GM21723 (cell line): ENCODE data around the gene TNFRSF1A.

ENCODE experiments used
- ATAC-seq: cut with Tn5 transposase; IDR thresholded peaks from one replicate; pipeline ENCODE4 v1.9.1; 2021; ENCODE audit warnings: mild to moderate bottlenecking, moderate library complexity; ENCODE audit not compliant: unreplicated experiment

Gene TNFRSF1A

GRCh38 chr12:6324936-6325750 is 16.7 kb downstream of the TNFRSF1A start:
- ATAC-seq = no peak

GRCh38 chr12:6323995-6324711 is 17.7 kb downstream of the TNFRSF1A start:
- no peak for ATAC-seq

- ATAC-seq = peak; percentile 82
Measured at GRCh38 chr12:6323340-6323994, 18.4 kb downstream of the TNFRSF1A start.

- peak; percentile 44 for ATAC-seq
Measured at GRCh38 chr12:6322969-6323339, 18.9 kb downstream of the TNFRSF1A start.

- no peak for ATAC-seq
Measured at GRCh38 chr12:6322352-6322751, 19.5 kb downstream of the TNFRSF1A start.

GRCh38 chr12:6321905-6322304 is 20.0 kb downstream of the TNFRSF1A start:
- ATAC-seq = no peak

- ATAC-seq = no peak
Measured at GRCh38 chr12:6319446-6319845, 22.4 kb downstream of the TNFRSF1A start.

GRCh38 chr12:6318440-6318879 is 23.4 kb downstream of the TNFRSF1A start:
- ATAC-seq = no peak

- no peak for ATAC-seq
Measured at GRCh38 chr12:6317693-6318439, 24.0 kb downstream of the TNFRSF1A start.

GRCh38 chr12:6316921-6317692 is 24.8 kb downstream of the TNFRSF1A start:
- no peak for ATAC-seq

GRCh38 chr12:6315704-6316597 is 25.9 kb downstream of the TNFRSF1A start:
- ATAC-seq = no peak

- ATAC-seq = no peak
Measured at GRCh38 chr12:6315184-6315583, 26.7 kb downstream of the TNFRSF1A start.

- ATAC-seq = no peak
Measured at GRCh38 chr12:6314776-6315175, 27.1 kb downstream of the TNFRSF1A start.

GRCh38 chr12:6313326-6313940 is 28.4 kb downstream of the TNFRSF1A start:
- no peak for ATAC-seq

- peak; percentile 66 for ATAC-seq
Measured at GRCh38 chr12:6312529-6313325, 29.1 kb downstream of the TNFRSF1A start.

GRCh38 chr12:6311822-6312528 is 29.9 kb downstream of the TNFRSF1A start:
- no peak for ATAC-seq
